Measurements from ENCODE around the gene INVS. TPM values are rescaled to one million over a fixed set of nuclear protein-coding genes. Genes with fewer than 3 reads are reported as not detected.
"Not testable (repeated sequence)": the region's sequence is repeated elsewhere in the genome, so short reads cannot be mapped to it uniquely, and the experiment has no call there.

Gene INVS
- total RNA-seq (2014; rRNA removed; shearing (Covaris generic)): 18.2 and 18.6 TPM in 2 replicates

- peak; percentile 100 for DNase-seq (ENCODE audit: low read depth)
Measured at GRCh38 chr9:100098887-100099721, at the start of gene INVS, which contains the start of gene ERP44. Gene INVS (plus strand): TSS chr9:100099243. CDS start chr9:100104522, 5,279 bp downstream. Gene ERP44 (minus strand): TSS chr9:100099000. CDS start chr9:100098840, 160 bp downstream.

GRCh38 chr9:100049551-100049950 is 49.5 kb upstream of the INVS start:
- no peak for DNase-seq (ENCODE audit: low read depth)

GRCh38 chr9:100052375-100052774 is 46.7 kb upstream of the INVS start:
- DNase-seq (ENCODE audit: low read depth): no peak

- no peak for DNase-seq (ENCODE audit: low read depth)
Measured at GRCh38 chr9:100056561-100056960, 42.5 kb upstream of the INVS start.

- DNase-seq (ENCODE audit: low read depth): no peak
Measured at GRCh38 chr9:100057624-100058023, 41.4 kb upstream of the INVS start.

GRCh38 chr9:100058699-100059579 is 40.1 kb upstream of the INVS start:
- no peak for DNase-seq (ENCODE audit: low read depth)

- not testable (repeated sequence) for DNase-seq (ENCODE audit: low read depth)
Measured at GRCh38 chr9:100062683-100063082, 36.4 kb upstream of the INVS start.

GRCh38 chr9:100063185-100063584 is 35.9 kb upstream of the INVS start:
- DNase-seq (ENCODE audit: low read depth): no peak

- DNase-seq (ENCODE audit: low read depth): peak; percentile 39
Measured at GRCh38 chr9:100064872-100065581, 34.0 kb upstream of the INVS start.

GRCh38 chr9:100066539-100066938 is 32.5 kb upstream of the INVS start:
- peak; percentile 52 for DNase-seq (ENCODE audit: low read depth)

GRCh38 chr9:100067990-100068389 is 31.1 kb upstream of the INVS start:
- not testable (repeated sequence) for DNase-seq (ENCODE audit: low read depth)

- DNase-seq (ENCODE audit: low read depth): not testable (repeated sequence)
Measured at GRCh38 chr9:100069068-100069467, 30.0 kb upstream of the INVS start.

- DNase-seq (ENCODE audit: low read depth): no peak
Measured at GRCh38 chr9:100070104-100071041, 28.7 kb upstream of the INVS start.

- no peak for DNase-seq (ENCODE audit: low read depth)
Measured at GRCh38 chr9:100071271-100071670, 27.8 kb upstream of the INVS start.

- no peak for DNase-seq (ENCODE audit: low read depth)
Measured at GRCh38 chr9:100072805-100073204, 26.2 kb upstream of the INVS start.

- DNase-seq (ENCODE audit: low read depth): no peak
Measured at GRCh38 chr9:100074093-100074492, 24.9 kb upstream of the INVS start.

GRCh38 chr9:100074989-100075388 is 24.1 kb upstream of the INVS start:
- no peak for DNase-seq (ENCODE audit: low read depth)

- DNase-seq (ENCODE audit: low read depth): not testable (repeated sequence)
Measured at GRCh38 chr9:100076256-100076655, 22.8 kb upstream of the INVS start.

- no peak for DNase-seq (ENCODE audit: low read depth)
Measured at GRCh38 chr9:100082782-100083181, 16.3 kb upstream of the INVS start.

- no peak for DNase-seq (ENCODE audit: low read depth)
Measured at GRCh38 chr9:100083448-100084127, 15.5 kb upstream of the INVS start.

All from Daoy (cell line).